ENCODE data around the gene SLC5A12.

SLC5A12 gene

GRCh38 chr11:26726960-26727359 is 5.1 kb upstream of the SLC5A12 start:
- in situ Hi-C loops (cut with MboI; ENCODE audit: low pct_unique_long_range_greater_than_20kb, low sequenced_read_pairs), result no loop called here
- no peak for DNase-seq

GRCh38 chr11:26719998-26720397 is 1.9 kb downstream of the SLC5A12 start:
- DNase-seq, result no peak
- in situ Hi-C loops (cut with MboI; ENCODE audit: low pct_unique_long_range_greater_than_20kb, low sequenced_read_pairs), result no loop called here

GRCh38 chr11:26719289-26719973 is 2.4 kb downstream of the SLC5A12 start:
- no peak for DNase-seq
- in situ Hi-C loops (cut with MboI; ENCODE audit: low pct_unique_long_range_greater_than_20kb, low sequenced_read_pairs), result no loop called here

- no peak for DNase-seq
- in situ Hi-C loops (cut with MboI; ENCODE audit: low pct_unique_long_range_greater_than_20kb, low sequenced_read_pairs), result no loop called here
Measured at GRCh38 chr11:26717771-26718170, 4.1 kb downstream of the SLC5A12 start.

GRCh38 chr11:26715133-26715532 is 6.7 kb downstream of the SLC5A12 start:
- DNase-seq, result no peak
- in situ Hi-C loops (cut with MboI; ENCODE audit: low pct_unique_long_range_greater_than_20kb, low sequenced_read_pairs), result no loop called here

GRCh38 chr11:26712497-26712896 is 9.4 kb downstream of the SLC5A12 start:
- in situ Hi-C loops (cut with MboI; ENCODE audit: low pct_unique_long_range_greater_than_20kb, low sequenced_read_pairs), result no loop called here

GRCh38 chr11:26710489-26710888 is 11.4 kb downstream of the SLC5A12 start:
- in situ Hi-C loops (cut with MboI; ENCODE audit: low pct_unique_long_range_greater_than_20kb, low sequenced_read_pairs), result no loop called here
- DNase-seq, result no peak

More at GRCh38 chr11:26712497-26712896, 9.4 kb downstream of the SLC5A12 start:
- no peak for DNase-seq

GRCh38 chr11:26708736-26709456 is 13.0 kb downstream of the SLC5A12 start:
- in situ Hi-C loops (cut with MboI; ENCODE audit: low pct_unique_long_range_greater_than_20kb, low sequenced_read_pairs), result no loop called here
- DNase-seq, result no peak

GRCh38 chr11:26706181-26706580 is 15.7 kb downstream of the SLC5A12 start:
- in situ Hi-C loops (cut with MboI; ENCODE audit: low pct_unique_long_range_greater_than_20kb, low sequenced_read_pairs), result no loop called here
- no peak for DNase-seq

- no peak for DNase-seq
- in situ Hi-C loops (cut with MboI; ENCODE audit: low pct_unique_long_range_greater_than_20kb, low sequenced_read_pairs), result no loop called here
Measured at GRCh38 chr11:26704249-26704648, 17.6 kb downstream of the SLC5A12 start.

GRCh38 chr11:26703411-26704191 is 18.3 kb downstream of the SLC5A12 start:
- no peak for DNase-seq
- in situ Hi-C loops (cut with MboI; ENCODE audit: low pct_unique_long_range_greater_than_20kb, low sequenced_read_pairs), result no loop called here

- in situ Hi-C loops (cut with MboI; ENCODE audit: low pct_unique_long_range_greater_than_20kb, low sequenced_read_pairs), result no loop called here
Measured at GRCh38 chr11:26702406-26702805, 19.5 kb downstream of the SLC5A12 start.

GRCh38 chr11:26700574-26701235 is 21.2 kb downstream of the SLC5A12 start:
- DNase-seq, result no peak
- in situ Hi-C loops (cut with MboI; ENCODE audit: low pct_unique_long_range_greater_than_20kb, low sequenced_read_pairs), result no loop called here

More at GRCh38 chr11:26702406-26702805, 19.5 kb downstream of the SLC5A12 start:
- DNase-seq, result no peak

- no peak for DNase-seq
- in situ Hi-C loops (cut with MboI; ENCODE audit: low pct_unique_long_range_greater_than_20kb, low sequenced_read_pairs), result no loop called here
Measured at GRCh38 chr11:26698224-26698623, 23.6 kb downstream of the SLC5A12 start.

GRCh38 chr11:26696330-26696729 is 25.5 kb downstream of the SLC5A12 start:
- DNase-seq, result no peak
- in situ Hi-C loops (cut with MboI; ENCODE audit: low pct_unique_long_range_greater_than_20kb, low sequenced_read_pairs), result no loop called here

- no peak for DNase-seq
- in situ Hi-C loops (cut with MboI; ENCODE audit: low pct_unique_long_range_greater_than_20kb, low sequenced_read_pairs), result no loop called here
Measured at GRCh38 chr11:26688701-26689100, 33.2 kb downstream of the SLC5A12 start.

GRCh38 chr11:26687351-26687750 is 34.5 kb downstream of the SLC5A12 start:
- in situ Hi-C loops (cut with MboI; ENCODE audit: low pct_unique_long_range_greater_than_20kb, low sequenced_read_pairs), result no loop called here
- DNase-seq, result no peak

GRCh38 chr11:26677566-26677965 is 44.3 kb downstream of the SLC5A12 start:
- in situ Hi-C loops (cut with MboI; ENCODE audit: low pct_unique_long_range_greater_than_20kb, low sequenced_read_pairs), result no loop called here
- no peak for DNase-seq

- DNase-seq, result no peak
- in situ Hi-C loops (cut with MboI; ENCODE audit: low pct_unique_long_range_greater_than_20kb, low sequenced_read_pairs), result no loop called here
Measured at GRCh38 chr11:26676641-26677040, 45.2 kb downstream of the SLC5A12 start.

Measured in KBM-7 (cell line).